MM.1S (cell line): ENCODE results near the gene ACBD4.

ENCODE experiments used
- CTCF ChIP-seq: fragments of 300-600 bp; sonication (generic); IDR thresholded peaks from 2 replicates; pipeline ENCODE4 v1.5.1; 2016; ENCODE audit warnings: antibody characterized with exemption, low read length, mixed read lengths
- EZH2 ChIP-seq: fragments of 300-600 bp; sonication (generic); optimal IDR thresholded peaks from 2 replicates; pipeline ENCODE3; 2017; ENCODE audit warnings: low read depth, mild to moderate bottlenecking, antibody characterized with exemption, low read length, mixed read lengths

GRCh38 chr17:45145035-45145389, 9.5 kb downstream of the ACBD4 start:
- TF ChIP-seq CTCF (no peak), EZH2 (no peak)
